Stimulated activated CD8-positive, alpha-beta memory T cell treated with anti-CD3 and anti-CD28 coated beads, Interleukin-12 subunit alpha, Interleukin-12 subunit beta, amount 100 ng/mL, for 24 hours (primary cell): ENCODE measurements around the gene FGD1.

ENCODE experiments used
- DNase-seq: peaks from one replicate; pipeline ENCODE4 v3.0.0-alpha.2; 2020; ENCODE audit errors: extremely low read depth

Gene FGD1

DNA sequence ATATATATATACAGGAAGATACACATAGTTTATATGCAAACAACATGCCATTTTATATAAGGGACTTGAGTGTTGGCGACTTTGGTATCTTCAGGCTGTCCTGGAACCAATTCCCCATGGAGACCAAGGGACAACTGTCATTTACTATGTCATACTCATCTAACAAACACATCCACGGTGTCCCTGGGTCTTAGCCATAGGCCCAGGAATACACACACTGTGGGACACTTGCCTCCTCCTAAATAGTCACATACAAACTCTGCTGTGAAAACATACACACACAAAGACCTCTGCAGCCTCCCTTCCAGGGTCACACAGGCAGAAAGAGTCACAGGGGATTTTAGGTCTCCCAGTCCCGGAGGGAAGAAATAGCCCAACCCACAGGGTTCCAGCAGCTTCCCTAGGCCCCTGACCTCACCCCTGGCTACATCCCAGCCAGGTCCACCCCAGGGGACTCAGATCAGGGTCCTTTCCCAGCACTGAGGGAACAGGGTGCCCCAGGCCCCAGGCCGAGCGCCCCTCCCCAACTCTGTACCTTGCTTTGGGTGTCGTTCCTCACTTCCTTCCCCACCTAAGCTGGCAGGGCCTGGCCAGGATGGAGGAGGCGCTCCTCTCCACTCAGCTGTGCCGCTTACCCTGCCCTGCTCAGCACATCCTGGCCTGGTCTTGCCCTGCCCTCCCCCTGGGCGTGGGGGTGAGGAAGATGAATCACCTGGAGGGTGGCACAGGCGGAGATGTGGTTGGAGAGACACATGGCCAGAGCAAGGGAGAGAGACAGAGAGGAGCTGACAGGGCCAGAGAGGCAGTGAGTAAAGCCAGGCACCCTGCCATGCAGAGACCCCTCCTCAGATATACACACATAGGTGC, 21.8 kb downstream of the FGD1 start:
- DNase-seq, result no peak

DNA sequence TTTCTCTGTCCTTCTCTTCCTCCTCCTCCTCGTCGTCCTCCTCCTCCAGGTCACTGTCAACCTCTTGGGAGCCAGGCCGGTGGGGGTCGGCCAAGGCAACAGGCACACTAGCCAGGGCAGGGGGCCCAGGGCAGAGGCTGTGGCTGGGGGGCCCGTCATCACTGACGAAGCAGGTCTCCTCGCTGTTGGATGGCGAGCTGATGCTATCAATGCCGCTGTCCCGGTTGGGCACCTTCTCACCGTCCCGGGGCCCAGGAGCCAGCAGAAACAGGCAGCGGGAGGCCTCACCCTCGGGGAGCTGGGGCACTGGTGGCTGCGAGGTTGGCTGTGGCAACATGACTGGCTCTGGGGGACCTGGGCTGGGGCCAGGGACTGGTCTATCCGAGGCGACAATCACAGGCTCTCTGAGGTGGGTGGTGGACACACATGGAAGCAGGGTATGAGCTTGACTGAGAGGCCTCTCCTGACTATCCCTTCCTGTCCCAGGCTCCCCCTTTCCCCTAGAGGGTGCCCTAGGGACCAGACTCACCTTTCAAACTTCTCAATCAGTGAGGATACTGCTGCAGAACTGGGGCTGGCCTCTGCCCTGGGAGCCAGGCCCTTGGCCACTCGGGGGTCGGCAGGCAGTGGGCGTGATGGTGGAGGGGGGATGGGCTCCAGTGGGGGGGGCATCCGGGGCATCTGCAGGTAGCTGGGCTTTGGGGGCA, 25.8 kb downstream of the FGD1 start:
- no peak for DNase-seq

- no peak for DNase-seq
These were observed 43.1 kb downstream of the FGD1 start for GRCh38 chrX:54452920-54453319.

GRCh38 chrX:54449929-54450328, 46.1 kb downstream of the FGD1 start:
- no peak for DNase-seq

DNA sequence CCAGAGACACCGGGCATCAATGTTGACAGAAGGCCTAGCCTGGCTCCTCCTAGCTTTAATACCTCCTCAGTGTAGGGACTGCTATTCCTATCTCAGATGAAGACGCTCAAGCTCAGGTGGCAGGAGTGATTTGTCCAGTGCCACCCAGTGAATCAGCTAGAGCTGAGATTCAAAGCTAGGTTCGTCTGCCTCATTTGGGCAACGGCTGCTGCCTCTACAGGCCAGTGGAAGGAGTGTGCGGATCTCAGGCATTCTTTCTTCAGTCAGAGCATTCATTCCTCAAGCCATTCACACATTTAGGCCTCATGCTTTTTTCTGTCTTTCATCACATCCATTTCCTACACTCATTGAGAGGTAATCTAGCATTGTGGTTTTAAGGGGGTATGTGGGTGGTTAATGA, 48.6 kb downstream of the FGD1 start:
- no peak for DNase-seq

DNA sequence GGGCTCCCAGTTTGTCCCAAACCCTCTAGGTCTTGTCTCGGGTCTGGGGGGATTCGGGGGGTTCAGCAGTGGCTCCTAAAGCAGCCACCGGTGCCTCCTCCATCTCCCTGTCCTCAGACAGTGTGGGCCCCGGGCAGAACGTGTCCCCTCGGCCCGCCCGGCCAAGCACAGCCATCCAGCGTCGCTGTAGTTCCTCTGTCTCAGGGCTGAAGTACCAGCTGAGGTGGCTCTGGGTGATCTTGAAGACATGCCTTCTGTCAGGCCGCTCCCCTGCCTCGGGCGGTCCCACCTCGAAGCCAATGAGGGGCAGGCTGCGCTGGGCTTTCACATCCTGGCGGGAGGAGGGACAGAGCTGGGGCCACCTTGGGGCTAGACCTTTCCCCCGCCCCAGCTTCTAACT, 50.0 kb downstream of the FGD1 start:
- no peak for DNase-seq

- no peak for DNase-seq
These were observed 51.3 kb downstream of the FGD1 start for GRCh38 chrX:54444752-54445151.

- DNase-seq, result no peak
These were observed 53.2 kb downstream of the FGD1 start for GRCh38 chrX:54442790-54443189.

DNA sequence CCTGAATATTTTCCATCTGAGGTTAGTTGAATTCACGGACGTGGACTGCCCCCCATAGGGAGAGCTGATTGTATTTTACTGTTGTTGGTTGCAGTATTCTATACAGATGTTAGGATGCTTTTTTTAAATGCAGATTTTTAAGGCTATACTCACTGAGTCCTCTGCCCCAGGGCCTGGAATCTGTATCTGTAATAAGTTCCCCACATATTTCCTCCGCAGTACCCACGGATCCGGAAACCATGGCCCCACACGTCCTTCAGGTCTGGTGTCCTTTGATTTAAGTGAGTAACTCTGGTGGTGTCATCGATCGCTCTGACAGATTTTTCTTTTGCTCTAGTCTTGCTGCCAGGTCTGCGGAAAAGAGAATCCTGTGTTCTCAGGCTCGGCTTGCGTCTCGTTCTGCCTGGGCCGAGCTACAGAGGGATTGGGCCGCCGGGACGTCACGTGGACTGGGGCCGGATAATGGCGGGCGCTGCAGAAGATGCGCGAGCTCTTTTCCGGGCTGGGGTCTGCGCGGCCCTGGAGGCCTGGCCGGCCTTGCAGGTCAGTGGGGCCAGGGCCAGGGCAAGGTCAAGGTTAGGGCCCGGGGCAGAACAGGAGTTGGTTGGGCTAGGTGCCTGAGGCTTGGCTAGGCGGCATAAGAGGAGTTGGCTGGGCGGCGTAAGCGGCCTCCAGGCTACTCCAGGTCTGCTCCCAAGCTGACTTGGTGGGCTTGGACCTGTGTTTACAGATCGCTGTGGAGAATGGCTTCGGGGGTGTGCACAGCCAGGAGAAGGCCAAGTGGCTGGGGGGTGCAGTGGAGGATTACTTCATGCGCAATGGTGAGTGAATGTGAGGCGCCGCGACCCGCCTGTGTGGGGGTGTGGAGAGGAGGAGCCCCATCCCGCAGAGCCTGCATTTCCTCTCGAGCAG, 55.8 kb downstream of the FGD1 start, which contains the start of gene TSR2:
TSR2 (plus strand) TSS at position 445 of the 912 bp plus-strand sequence; CDS start at position 463, 18 bp downstream.
- peak; percentile 43 for DNase-seq

DNA sequence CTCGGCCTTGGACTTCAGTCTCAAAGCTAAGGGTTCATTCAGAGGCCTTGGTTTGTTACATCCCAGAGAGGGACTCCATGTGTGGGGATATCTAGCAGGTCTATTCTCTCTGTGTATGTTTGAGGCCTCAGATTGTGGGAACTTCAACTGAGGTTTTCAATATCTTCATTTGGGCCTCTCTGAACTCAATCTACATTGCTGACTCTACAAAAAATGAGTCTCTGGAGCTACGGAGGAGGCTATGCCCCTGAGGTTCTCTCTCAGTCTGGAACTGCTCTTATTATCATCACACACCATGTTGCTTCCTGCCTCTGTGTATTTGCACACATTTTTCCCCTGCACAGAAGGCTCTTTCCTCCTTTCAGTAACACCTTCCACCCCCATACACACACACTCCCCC, 60.9 kb downstream of the FGD1 start:
- DNase-seq, result no peak

DNA sequence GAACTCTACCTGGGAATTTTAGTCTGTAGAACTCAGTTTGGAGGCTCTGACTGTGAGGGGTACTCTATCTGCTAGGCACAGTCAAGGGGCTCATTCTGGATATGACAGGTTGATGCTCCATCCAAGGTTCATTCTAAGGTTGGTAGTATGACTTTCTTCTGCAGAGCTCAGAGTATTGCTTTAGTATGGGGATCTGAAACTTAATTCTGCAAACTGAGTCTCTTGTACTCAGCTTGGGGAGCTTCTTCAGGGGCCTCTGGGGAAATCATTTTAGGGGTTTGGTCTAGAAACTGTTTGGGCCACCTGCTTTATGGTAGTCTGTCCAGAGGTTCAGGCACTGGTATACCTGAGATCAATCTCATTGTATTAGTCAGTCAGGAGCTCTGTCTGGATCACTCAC, 65.5 kb downstream of the FGD1 start:
- no peak for DNase-seq

GRCh38 chrX:54427837-54428424, 68.1 kb downstream of the FGD1 start:
- no peak for DNase-seq

- DNase-seq, result no peak
These were observed 72.7 kb downstream of the FGD1 start for GRCh38 chrX:54423161-54423888.

- DNase-seq, result no peak
These were observed 73.9 kb downstream of the FGD1 start for GRCh38 chrX:54422168-54422567.

DNA sequence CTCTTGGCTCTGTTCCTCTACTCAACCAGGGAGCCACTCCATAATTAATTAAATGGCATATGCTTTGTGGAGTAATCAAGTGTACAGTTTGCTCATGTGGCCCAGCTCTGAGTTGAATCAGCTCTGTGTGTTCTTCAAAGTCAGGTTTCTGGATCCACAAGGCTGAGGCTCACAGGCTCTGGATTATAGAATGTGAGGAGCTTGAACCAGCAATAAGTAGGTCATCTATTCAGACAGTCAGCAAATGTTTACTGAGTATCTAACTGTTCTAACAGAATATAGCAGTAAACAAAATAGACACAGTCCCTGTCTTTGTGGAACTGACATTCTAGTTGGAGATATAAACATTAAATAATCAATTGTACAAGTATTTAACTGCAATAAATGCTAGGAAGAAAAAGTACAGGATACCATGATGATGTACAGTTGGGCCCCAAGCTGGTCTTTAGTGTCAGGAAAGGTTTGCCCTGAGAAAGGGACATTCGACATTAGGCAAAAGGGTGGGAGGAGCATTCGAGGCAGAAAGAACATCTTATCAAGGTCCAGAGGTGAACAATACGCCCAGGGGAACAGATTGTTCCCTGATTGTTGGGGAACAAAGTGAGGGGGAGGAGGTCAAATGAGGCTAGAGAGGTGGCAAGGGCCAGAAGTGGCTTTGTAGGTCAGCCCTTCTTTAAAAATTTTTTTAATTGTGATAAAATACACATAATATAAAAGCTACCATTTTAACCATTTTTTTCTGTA, 76.3 kb downstream of the FGD1 start:
- DNase-seq, result no peak

- no peak for DNase-seq
These were observed 79.1 kb downstream of the FGD1 start for GRCh38 chrX:54416965-54417364.

- DNase-seq, result no peak
These were observed 80.3 kb downstream of the FGD1 start for GRCh38 chrX:54415534-54416350.

GRCh38 chrX:54413753-54414152, 82.3 kb downstream of the FGD1 start:
- DNase-seq, result no peak

DNA sequence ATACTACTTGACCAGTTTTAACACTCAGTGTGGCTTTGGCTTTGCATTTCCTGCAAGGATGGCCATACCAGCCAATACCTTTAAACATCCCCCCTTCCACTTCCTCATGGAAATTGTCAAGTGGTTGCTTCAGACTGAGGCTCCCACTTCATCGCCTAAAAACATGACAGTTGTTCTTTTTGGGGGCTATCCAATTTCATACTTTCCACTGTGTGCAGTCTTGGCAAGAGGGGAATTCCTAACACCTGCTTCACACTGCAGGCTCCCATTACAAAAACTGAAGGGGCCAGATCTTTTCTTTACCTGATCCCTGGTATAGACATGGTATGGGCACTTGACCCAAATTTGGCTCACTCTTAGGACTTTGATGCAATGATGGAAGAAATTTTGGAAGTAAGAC, 84.3 kb downstream of the FGD1 start:
- DNase-seq, result no peak
